Measurements from ENCODE around the gene KNDC1.
"Not testable (repeated sequence)": the region's sequence is repeated elsewhere in the genome, so short reads cannot be mapped to it uniquely, and the experiment has no call there.

KNDC1 gene

DNA sequence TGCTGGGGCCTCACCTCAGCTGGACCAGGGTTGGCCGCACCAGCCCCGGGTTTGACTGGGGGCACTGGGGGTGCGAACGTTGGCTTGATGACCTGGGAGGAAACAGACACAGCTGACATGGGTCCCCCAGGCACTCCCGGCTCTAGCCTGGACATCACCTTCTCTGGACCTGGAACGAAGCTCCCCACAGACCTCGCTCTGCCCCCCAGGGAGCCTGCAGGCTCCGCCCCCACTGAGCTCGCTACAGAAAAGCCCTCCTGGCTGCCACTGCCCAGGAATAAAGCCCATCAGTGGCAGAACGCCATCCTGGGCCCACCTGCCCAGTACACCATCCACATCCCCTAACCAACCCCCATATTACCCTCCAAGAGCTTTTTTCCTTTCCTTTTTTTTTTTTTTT lies 103.7 kb downstream of the KNDC1 start:
- FAIRE-seq: no peak

DNA sequence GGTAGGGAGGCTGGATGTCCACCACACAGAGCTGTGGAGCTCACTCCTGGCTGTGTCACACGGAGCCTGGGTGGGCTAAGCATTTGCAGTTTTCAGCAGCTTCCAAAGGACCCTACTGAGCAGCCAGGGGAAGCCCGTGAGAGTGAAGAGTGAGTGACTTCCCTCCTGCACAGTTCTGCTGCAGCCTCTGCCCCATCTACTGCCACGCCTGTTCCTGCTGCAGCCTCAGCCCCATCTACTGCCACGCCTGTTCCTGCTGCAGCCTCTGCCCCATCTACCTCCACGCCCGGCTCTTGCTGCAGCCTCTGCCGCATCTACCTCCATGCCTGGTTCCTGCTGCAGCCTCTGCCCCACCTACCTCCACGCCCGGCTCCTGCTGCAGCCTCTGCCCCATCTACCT lies 104.4 kb downstream of the KNDC1 start:
- no peak for FAIRE-seq

DNA sequence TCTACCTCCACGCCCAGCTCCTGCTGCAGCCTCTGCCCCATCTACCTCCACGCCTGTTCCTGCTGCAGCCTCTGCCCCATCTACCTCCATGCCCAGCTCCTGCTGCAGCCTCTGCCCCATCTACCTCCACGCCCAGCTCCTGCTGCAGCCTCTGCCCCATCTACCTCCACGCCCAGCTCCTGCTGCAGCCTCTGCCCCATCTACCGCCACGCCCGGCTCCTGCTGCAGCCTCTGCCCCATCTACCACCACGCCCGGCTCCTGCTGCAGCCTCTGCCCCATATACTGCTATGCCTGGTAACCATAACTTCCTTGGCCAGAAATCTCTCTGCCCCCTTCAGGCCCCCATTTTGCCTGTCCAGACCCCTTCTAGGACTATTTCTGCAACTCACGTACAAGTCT lies 105.0 kb downstream of the KNDC1 start:
- FAIRE-seq: not testable (repeated sequence)

DNA sequence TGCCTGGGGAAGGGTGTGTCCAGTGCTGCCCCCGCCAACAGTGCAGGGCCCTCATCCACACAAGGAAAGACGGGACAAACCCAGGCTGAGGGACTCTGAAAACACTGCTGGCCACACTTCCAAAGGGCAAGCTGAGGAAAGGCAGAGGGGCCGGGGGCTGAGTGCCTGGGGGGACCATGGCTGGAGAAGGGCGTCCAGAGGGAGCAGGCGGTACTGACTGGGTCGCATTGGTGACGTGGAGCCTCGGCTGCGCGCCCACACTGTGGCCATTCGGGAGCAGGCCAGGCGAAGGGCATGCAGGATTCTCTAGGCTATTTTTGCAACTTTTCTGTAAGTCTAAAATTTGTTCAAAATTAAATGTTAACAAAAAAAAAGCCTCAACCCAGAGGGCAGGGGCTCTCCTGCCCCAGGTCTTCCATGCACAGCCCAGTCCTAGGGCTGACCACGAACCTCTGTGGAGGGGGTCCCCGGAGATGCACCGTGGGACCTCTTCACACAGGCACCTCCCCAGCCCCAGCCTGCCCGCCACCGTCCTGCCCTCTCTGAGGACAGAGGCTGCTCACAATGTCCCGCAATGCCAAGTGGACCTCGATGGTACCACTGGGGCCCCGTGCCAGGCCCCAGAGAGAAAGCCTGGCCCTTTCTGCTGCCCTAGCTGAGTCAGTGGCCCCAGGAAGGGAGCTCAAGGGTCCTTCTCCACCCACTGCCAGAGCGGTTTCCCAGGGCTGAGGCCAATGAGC lies 106.2 kb downstream of the KNDC1 start:
- no peak for FAIRE-seq

DNA sequence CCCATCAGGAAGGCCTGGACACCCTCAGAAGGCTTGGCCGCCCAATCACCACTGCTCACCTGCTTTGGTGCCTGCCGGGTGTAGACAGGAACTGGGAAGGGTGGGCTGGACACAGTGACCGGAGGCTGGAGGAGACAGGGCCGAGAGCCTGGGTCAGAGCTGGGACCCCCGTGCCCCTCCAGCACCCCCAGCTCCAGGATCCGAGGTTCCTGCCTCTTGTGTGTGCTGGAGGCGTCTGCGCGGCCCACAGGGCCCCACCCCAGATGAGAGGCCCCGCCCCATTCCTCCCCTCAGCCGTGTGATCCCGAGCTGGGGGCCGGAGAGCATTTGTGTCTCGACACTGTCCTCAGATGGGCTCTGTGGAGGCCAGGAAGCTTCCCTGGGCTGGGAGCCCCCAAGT lies 107.3 kb downstream of the KNDC1 start:
- no peak for FAIRE-seq

DNA sequence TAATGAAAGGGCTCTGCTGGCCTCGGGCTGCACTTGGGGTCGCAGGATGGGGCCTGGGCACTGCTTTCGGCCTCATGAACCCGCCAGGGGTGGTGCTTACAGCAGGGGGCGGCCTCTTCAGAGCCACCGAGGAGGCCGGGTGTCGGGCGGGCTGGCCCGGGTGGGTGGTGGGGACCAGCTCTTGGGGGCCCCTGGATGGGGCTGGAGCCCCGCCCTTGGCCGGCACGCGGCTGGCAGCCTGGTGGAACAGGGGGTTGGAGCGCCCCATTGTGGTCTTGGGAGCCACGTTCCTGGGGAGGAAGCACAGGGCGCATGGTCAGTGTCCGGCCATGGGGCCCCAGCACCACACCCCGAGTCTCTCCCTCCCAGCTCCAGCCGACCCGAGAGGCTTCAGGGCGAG lies 107.8 kb downstream of the KNDC1 start:
- FAIRE-seq: no peak

DNA sequence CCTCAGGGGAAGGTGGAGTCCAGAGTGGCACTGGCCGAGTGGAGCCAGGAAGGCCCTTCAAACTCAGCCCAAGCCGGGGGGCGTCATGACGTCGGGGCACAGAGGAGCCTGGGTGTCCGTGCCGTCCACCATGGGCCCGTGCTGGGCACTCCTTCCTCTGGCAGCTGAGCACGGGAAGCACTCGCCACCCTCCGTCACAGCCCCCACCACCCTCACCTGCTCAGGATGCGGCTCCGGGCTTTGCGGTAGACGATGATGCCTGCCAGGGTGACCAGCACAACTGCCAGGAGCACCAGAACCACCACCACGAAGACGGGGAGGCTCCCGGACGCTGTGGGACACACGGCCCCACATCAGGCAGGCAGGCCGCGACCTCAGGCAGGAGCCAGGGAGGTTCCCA lies 108.5 kb downstream of the KNDC1 start:
- FAIRE-seq: no peak

DNA sequence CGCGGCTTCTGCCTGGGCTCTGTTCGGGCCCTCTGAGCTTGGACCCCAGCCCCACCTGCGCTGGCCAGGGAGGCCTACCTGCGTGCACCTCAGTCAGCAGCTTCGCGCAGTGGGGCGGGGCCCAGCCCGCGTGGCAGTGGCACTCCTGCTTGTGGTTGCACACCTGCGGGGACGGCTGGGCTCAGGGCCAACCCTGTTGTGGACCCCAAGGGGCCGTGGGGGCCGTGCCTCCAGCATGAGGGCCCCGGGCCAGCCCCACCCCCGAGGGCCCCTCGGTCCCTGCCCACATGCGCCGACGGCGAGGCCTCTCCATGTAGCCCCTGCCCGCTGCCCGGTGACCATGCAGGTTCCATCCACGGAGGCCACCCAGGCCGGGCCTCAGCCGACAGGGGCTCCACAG lies 109.3 kb downstream of the KNDC1 start:
- FAIRE-seq: no peak

DNA sequence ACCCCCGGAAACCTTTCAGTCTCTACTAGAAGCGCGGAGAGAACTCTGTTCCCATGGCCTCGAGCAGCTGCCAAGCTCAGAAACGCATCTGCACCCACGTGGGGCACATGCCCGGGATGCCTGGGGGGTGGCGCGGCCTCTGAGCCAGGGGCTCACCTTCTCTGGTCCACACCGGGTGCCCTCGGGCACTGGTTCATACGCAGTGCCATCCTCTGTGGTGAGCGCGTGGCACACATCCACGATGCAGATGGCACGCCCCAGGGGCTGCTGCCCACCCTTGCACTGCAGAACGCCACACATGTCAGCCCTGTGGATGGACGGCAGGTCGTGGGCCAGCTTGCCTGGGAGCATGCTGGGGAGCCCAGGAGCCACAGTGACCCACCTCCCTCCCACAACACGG lies 110.2 kb downstream of the KNDC1 start:
- FAIRE-seq: no peak

DNA sequence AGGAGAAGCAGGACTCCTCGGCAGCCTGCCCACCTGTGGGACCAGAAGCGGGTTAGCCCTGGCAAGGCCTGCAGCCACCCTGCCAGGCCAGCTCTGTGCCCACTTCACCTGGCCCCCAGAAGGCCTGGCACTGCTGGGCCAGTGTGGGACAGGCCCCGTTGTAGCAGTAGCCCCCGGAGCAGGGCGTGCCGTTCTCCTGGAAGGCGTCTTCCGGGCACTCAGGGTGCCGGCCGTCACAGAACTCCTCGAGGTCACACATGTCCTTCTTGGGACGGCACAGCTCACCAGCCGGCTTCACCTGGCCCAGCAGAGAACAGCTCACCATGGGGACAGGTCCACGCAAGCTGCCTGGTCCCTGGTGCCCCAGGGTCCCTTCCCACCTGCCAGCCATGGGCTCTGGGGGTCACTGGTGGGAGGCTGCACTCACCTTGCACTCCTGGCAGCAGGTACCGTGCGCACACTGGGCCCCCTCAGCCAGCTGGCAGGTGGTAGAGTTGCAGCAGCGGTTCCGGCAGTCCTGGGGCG lies 110.8 kb downstream of the KNDC1 start:
- no peak for FAIRE-seq

DNA sequence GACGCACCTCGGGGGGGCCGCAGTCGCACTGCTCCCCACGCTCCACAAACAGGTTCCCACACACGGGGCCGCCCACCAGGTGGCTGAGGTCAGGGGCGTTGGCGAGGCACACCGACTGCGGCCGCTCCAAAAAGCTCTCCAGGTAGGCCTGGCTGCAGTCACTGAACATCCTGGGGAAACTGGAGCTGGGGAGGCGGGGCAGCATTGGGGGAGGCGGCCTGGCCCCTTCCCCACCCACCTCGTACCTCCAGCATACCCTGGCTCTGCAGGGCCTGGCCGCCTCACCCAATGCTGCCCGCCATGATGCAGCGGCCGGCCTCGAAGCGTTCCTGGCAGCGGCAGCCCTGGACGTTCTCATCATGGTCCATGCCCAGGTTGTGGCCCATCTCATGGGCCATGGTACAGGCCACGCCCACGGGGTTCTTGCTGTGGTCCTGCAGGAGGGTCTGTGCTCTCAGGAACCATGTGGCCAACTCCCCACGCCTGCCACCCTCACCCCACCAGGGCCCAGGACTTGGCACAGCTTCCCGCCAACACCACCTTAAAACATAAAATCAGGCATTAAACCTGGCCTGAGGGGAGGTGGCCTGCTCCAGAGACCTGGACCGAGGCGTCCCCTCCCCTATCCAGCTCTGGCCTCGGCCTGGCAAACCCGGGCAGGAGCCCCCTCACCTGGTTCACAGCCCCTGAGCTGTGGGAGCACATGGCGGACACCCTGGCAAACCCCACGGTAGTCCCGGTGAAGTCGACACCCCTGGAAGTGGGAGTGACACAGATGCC lies 111.7 kb downstream of the KNDC1 start:
- no peak for FAIRE-seq

DNA sequence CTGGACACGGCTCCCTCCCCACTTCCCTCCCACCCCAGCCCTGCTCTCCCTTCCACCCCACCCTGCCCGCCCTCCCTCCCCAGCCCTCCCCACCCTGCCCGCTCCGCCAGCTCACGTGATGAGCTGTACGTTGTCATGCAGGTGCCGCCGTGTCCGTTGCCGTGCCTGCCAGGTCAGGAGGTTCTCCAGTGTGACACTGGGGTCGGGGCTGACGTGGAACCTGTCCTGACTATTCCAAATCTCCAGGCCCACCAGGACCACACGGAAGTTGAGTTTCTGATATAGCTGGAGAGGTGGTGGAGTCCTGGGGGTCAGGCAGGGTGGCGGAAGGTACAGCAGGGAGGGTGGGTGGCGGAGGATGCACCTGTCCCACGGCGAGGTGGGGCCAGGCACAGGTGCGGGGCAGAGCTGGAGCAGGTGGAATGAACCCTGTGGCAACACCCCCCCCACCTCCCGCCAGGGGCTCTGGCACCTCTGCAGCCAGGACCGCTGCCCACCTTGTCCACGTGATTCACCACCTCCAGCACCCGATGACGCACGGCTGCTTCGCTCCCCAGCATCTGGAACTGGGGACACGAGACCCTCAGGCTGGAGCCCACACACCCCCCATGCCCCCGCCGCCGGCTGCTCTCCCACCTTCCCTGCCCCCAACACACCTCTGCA lies 112.4 kb downstream of the KNDC1 start:
- no peak for FAIRE-seq

DNA sequence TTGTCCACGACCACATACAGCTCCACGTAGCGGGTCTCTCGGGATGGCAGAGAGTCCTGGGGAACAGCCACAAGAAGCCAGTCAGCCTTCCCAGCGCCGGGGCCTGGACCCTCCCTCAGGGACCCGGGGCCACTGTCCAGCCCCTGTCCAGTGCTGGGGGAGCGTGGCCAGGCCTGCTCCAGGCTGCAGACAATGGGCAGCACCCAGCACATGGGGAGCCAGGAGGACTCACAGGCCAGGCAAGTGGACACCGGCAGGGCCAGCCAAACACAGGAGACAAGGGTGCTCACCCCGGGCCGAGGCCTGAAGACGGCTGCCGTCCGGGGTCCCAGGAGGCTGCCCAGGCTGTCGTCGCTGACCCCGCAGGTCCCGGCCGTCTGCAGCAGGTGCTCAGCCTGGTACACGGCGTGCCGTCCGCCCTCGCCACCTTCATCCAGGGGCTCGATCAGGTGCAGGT lies 113.0 kb downstream of the KNDC1 start:
- no peak for FAIRE-seq

DNA sequence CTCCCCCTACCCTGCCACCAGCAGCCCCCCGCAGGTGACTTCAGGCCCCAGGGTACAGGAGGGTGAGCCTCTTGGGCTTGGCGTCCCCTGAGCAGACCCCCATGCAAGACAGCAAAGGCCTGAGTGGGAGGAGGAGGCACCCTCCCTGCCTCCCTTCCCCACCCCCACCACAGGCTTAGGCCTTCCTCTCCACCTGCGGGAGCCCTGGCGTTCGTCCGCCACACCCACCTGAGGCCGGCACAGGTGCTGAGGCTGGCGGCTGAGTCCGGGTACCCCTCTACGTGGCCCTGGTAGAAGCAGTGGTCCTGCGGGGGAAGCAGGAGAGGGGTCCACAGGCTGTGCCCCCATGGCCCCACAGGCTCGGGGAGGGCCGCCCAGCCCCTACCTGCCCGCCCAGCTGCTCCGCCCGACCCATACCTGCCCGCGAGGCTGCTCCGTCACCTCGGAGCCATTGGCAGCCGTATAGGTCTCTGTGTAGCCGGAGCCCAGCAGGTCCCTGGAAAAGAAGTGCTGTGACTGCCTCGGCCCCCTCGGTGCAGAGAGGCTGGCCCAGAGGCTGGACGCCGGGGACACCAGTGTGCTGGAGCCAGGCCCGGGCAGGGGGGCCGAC lies 113.6 kb downstream of the KNDC1 start:
- no peak for FAIRE-seq

DNA sequence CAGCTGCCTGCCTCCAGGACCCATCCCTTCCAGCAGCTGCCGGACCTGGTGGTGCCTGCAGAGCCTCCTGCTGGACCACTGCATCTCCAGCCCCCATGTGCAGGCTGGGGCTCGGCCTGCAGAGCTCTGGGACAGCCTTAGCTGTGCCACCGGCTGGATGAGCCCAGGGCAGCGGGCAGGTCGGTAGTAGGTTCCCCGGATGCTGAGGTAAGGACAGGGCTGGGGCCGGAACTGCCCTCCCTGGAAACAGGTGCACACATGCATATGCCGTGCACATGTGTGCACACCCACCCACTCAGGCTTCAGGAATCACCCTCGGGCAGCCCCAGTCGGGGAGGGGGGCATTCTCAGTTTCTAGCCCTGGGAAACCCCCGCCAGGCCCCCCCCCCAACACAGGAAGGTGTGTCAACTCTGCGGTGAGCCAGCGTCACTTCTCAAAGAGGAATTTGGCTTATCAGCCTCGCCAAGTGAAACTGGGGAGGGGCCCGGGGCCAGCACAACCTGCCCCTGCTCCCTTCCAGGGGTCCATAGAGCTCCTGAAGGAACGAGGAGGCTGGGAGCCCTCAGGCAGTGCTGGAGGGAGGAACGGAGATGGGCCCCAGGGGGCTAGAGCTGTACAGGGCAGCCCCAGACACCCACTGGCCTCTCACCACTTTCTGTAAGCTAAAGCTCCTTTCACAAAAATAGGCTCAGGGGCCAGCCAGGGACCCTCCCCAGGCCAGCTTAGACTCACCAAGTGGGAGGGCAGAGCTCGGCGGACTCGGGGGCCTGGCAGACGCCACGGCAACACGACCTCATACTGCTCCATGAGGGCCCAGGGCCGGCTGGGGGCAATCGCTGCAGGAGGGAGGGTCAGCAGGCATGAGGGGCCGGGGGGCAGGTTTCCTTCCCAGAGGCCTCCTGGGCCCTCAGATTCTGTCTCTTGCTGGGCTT lies 115.0 kb downstream of the KNDC1 start:
- FAIRE-seq: no peak

DNA sequence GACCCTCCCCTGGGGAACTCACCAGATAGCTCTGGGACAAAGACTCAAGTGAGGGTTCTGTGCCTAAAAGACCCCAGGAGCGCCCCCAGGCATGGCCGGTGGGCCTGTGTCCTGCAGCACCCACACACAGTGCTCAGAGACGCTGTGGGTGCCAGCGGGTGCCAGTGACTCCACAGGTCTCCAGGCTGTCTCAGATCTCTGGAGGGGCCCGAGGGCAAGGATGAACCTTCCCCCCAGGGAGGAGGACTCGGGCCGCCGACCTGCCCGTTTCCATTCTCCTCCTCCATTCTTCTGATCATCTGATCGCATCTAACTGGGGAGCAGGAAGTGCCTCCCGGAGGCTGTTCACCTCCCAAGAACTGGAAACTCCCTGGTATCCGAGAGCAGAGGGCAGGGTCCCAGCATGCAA lies 115.7 kb downstream of the KNDC1 start:
- no peak for FAIRE-seq

Measured in colon (tissue), 2 donors.